Measurements from ENCODE around the gene CFDP1.

Gene CFDP1

DNA sequence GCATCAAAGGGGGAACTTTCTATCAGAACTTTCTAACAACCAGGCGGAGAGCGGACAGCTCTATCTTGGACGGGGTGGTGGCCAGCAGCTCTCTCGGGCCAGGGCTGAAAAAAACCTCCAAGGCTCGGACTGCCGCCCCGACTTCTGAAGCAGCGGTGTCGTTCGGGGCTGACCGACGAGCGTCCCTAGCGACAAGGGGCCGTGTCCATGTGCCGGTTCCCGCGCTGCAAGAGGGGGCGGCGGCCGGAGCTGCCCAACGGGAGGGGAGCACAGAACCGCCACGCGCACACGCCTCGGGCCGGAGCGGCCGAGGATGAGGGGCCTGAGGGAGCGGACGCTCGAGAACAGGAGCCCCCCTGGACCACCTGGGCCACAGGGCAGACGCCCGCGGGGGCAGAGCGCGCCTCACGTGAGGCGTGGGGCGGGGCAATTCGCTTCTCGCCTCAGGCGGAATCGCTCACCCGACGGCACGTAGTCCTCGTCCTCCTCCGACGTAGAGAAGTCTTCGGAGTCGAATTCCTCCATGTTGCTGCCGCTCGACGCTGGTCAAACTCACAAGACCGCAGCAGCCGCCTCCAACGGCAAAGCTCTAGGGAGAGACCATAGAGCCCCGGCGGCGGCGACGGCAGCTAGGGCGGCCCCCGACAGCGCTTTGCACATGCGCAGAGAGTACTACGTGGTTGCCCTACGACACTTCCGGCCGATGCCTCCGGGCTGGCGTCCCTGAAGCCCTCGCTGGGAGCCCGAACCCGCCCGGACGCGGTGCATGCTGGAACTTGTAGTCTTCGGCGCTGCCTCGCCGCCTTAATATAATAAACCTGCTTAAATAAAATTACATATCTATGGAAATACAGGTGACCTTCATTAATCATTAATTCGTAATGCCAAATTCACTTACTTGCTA lies at the start of gene CFDP1:
TSS of gene CFDP1 (minus strand) at position 676 of the 904 bp plus-strand sequence. CDS start at position 525, 151 bp downstream.
- peak; percentile 88 to 94 (median 93) for DNase-seq (ENCODE audit: low read depth in 4 of 4, low spot score in 1 of 4)

DNA sequence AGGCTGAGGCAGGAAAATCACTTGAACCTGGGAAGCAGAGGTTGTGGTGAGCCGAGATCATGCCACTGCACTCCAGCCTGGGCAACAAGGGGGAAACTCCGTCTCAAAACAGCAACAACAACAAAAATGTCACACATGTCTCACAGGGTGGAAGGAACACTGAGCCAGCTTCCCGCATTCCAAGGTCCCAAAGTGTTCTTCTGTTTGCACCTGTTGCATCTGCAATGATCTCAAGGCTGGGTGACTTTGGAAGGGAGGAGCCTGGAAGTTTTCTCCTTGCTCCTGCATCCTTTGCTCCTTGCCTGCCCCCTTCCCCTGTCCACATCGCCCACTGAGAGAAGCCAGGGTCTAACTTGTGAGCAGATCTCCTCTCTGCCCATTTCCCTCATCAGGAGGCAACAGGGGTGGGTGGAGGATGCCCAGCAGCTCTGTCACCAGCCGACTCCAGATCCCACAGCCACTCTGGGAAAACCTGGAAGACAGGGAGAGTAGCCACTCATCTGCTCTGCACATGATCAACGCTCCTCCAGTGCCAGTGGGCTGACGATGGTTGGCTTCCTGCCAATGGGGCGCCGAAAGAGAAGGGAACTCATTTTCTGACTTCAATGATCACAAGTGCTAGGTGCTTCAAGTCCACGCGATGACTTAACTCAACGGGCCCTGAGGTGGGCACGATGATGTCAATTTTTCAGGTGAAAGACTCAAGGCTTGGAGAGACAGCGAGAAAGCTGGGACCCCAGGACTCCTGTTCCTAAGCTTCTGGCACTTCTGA lies 49.3 kb upstream of the CFDP1 start:
- DNase-seq (ENCODE audit: low read depth in 4 of 4, low spot score in 1 of 4) = no peak

GRCh38 chr16:75481475-75481874 lies 48.2 kb upstream of the CFDP1 start:
- DNase-seq (ENCODE audit: low read depth in 4 of 4, low spot score in 1 of 4) = no peak

DNA sequence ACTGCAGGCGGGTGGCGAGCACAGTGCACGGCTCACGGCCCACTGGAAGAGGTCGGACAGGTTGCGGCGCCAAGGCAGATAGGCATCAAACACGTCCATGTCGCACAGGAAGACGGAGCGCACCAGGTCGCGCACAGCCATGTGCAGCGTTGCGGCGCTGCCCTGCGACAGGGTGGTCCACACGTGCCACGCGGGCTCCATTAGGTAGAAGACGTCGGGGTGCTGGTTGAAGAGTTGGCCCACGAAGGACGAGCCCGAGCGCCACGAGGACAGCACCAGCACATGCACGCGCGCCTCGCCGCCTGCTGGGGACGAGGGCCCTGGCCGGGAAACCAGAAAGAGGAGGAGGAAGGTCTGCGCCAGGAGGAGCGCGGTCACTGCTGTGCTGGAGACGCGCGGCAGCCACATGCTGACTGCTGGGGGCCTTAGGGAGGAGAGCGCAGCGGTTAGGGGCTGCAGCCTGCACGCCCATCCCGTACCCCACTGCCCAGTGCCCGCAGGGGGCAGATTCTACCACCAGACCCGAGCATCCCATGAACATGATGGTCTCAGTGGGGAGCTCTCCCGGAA lies 46.2 kb upstream of the CFDP1 start:
- no peak for DNase-seq (ENCODE audit: low read depth in 4 of 4, low spot score in 1 of 4)

- no peak for DNase-seq (ENCODE audit: low read depth in 4 of 4, low spot score in 1 of 4)
These were observed 45.4 kb upstream of the CFDP1 start for GRCh38 chr16:75478480-75479345.

DNA sequence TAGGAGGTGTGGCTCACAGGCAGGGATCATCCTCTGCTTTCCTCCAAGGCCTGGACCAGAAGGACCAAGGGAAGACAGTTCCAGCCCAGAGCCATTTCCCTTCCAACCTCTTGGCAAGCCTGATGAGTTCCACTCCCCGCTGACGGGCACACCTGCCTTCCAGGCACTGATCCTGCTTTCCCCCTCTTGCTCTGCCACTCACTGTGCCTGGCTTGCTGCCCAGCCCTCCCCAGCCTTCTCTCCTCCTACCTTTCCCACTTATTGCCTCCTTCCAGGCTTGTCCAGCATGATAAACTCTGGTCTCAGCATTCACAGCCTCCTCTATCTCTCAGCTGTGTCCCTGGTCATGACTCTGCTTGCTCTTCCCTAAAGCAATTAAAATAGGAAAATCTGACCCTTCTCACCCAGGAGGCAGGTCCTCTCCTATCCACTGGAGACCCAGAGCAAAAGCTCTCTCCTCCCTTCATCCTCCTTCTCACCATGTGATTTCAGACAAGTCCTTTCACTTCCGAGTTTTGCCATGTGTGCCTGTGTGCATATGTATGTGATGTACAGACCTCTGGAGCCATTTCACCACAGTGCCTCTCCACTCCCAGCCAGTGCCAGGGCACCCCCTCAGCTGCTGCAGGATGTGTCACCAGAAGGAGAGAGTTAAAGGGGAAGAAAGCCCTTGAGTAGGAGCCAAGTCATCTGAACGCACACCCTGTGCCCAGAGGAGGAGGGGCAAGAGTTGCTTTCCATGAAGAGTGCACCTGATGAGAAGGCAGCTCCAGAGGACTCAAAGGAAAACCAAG lies 44.6 kb upstream of the CFDP1 start:
- DNase-seq (ENCODE audit: low read depth in 4 of 4, low spot score in 1 of 4) = no peak

DNA sequence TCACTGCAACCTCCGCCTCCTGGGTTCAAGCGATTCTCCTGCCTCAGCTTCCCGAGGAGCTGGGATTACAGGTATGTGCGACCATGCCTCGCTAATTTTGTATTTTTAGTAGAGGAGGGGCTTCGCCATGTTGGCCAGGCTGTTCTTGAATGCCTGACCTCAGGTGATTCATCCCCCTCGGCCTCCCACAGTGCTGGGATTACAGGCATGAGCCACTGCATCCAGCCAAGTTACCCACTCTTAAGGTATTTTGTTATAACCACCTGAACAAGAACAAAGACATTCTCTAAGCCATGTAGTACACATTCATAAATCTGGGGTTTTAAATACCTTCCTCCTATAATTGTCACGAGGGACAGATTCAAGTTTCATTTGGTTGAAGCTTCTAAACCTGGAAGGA lies 43.5 kb upstream of the CFDP1 start:
- no peak for DNase-seq (ENCODE audit: low read depth in 4 of 4, low spot score in 1 of 4)

GRCh38 chr16:75475420-75475847 lies 42.1 kb upstream of the CFDP1 start:
- no peak for DNase-seq (ENCODE audit: low read depth in 4 of 4, low spot score in 1 of 4)

DNA sequence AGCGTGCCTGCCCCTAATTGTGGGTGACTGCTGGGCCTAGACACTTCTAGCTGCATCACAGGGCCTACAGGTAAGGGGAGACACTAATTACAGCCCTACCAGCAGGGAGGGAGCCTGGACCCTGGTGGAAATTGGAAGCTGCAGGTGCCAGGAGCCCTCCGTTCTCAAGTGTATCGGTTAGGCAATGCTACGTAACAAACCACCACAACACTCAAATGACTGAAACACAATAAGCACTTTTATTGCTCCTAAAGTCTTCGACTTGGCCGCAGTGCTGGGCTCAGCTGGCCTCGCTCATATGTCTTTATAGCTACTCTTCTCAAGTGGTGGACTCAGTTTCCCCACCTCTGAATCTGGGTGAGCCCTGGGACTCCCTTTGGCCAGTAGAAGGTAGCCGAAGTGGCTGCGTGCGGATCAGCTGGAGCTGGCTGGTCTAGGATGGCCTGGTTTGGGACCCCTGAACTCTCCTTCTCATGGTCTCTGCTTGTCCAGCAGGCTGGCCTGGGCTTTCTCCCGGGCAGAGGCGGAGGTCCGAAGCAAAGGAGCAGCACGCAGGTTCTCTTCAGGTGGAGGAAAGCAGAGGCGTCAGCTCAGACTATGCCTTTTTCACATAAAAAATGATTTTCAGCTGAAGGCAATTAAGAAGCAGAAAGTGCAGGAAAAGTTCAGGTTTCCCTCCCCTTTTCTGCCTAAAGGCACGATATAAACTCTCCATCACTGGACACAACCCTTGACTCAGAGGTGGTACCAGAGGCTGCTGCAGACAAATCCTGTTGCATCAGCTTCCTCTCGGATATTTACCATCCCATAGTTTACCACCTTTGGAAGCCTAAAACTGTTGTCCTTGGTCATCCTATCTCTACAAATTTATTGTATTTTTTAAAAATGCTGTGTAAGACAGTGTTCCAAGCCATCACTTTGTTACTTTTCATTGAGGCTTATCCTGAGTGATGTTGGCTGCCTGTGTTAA lies 39.9 kb upstream of the CFDP1 start:
- no peak for DNase-seq (ENCODE audit: low read depth in 4 of 4, low spot score in 1 of 4)

- DNase-seq (ENCODE audit: low read depth in 4 of 4, low spot score in 1 of 4) = no peak
These were observed 38.7 kb upstream of the CFDP1 start for GRCh38 chr16:75471723-75472633.

DNA sequence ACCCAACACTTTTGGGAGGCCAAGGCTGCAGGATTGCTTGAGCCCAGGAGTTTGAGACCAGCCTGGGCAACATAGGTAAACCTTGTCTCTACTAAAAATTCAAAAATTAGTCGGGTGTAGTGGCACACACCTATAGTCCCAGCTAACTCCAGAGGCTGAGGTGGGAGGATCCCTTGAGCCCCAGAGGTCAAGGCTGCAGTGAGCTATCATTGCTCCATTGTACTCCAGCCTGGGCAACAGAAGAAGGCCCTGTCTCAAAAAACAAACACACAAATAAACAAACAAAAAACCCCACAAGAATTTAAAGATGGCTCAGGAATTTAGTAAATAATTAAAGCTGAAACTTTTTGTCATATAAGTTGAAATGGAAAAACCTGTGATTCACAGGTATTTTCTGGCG lies 33.5 kb upstream of the CFDP1 start:
- DNase-seq (ENCODE audit: low read depth in 4 of 4, low spot score in 1 of 4) = no peak

DNA sequence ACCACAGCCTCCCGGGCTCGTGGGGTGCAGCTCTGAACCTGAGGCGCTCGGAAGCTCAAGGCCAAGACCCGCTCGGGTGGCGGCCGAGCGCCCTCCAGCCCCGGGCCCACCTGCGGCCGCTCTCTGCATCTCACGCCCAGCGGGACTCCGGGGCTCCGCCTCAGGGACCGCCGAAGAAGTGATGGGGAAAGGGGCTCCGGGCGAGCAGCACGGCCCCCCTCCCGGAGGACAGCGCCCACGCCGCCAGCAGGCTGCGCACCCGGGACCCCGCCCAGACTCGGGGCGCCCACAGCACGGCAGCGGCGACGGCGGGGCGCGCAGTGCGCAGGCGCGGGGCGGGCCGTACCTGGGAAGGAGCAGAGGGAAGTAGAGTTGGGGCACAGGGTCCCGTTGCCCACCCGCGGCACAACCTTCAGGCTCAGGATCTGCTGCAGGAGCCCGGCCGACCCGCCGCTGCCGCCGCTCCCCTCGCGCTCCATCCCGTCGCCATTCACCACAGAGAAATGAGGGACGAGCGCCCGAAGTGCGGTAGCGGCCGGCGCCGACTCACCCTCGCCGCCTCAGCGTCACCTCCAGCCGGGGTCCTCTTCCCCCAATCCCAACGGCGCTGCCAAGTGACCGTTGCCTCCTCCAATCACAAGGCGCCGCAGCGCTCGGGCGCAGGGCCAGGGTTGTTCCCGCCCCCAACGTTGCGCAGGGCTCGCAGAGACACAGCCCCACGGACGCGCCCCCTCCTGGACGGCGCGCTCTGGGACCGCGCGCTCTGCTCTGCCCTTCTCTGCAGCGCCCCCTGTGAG lies 31.0 kb upstream of the CFDP1 start, which contains the start of gene TMEM170A:
TSS of gene TMEM170A (minus strand) at position 568 of the 797 bp plus-strand sequence. CDS start at position 479, 89 bp downstream.
- peak; percentile 96 to 99 (median 99) for DNase-seq (ENCODE audit: low read depth in 4 of 4, low spot score in 1 of 4)

GRCh38 chr16:75463389-75464121 lies 30.3 kb upstream of the CFDP1 start:
- DNase-seq (ENCODE audit: low read depth in 4 of 4, low spot score in 1 of 4) = peak in 3 of 4 experiments; percentile 2 to 16 (median 15)

DNA sequence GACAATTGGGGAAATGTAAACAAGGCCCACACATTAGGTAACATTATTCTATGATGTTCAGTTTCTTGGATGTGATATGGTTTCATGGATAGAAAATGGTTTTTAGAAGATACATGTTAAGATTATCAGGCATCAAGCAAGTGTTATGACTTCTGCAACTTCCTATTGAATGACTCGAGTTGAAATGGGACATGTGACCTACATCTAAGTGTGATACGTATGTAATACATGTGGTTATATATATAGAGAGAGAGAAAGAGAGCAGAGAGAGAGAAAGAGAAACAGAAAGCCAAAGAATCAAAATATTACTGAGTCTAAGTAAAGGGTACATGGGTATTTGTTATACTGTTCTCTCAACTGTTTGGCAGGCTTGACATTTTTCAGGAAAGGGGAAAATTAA lies 29.5 kb upstream of the CFDP1 start:
- DNase-seq (ENCODE audit: low read depth in 4 of 4, low spot score in 1 of 4) = no peak

DNA sequence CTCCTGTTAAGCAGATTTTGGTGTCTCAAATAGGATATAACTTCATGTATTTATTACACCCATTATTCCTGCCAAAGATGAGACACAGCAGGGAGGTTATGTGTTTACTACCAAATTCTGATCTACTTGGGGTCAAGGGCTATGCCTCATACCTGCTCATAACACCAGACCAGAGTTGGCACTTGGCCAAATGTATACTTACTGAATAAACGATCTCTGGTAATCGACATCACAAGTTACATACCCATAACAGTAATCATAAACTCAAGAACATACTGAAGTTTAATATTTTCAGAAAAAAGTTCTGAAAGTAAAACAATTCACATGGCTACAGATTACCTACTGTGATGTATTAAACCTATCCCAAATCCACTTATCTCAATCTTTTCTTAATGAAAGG lies 28.3 kb upstream of the CFDP1 start:
- no peak for DNase-seq (ENCODE audit: low read depth in 4 of 4, low spot score in 1 of 4)

DNA sequence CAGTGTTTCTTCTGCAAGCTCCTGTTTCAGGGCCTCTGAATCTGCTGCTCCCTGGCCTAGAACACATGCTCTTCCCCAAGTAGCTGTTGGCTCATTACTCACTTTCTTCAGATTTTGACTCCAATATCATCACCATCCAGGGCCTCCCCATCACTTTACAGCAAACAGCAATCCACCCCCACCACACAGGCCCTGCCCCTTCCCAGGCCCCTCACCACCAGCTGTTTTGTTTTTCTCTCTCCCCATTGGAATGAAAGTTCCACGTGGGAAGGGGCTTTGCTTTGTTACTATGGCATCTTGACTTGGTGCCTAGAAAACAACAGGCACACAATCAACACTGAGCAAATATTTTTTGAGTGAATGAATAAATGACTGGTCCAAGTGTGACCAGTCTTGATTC lies 27.1 kb upstream of the CFDP1 start:
- no peak for DNase-seq (ENCODE audit: low read depth in 4 of 4, low spot score in 1 of 4)

Measured in stimulated activated CD4-positive, alpha-beta T cell treated with anti-CD3 and anti-CD28 coated beads, Interleukin-1b, Interleukin-23, amount 100 ng/mL, for 24 hours (primary cell).